ENCODE results near the gene ZMAT1.
"Not testable (repeated sequence)": the region's sequence is repeated elsewhere in the genome, so short reads cannot be mapped to it uniquely, and the experiment has no call there.

Gene ZMAT1

GRCh38 chrX:101931488-101932248 is at the start of gene ZMAT1:
ZMAT1 (minus strand) TSS chrX:101932027; CDS start chrX:101932008, 19 bp downstream.
- DNase-seq (ENCODE audit: low read depth in 2 of 2), result peak; percentile 69 to 86

DNA sequence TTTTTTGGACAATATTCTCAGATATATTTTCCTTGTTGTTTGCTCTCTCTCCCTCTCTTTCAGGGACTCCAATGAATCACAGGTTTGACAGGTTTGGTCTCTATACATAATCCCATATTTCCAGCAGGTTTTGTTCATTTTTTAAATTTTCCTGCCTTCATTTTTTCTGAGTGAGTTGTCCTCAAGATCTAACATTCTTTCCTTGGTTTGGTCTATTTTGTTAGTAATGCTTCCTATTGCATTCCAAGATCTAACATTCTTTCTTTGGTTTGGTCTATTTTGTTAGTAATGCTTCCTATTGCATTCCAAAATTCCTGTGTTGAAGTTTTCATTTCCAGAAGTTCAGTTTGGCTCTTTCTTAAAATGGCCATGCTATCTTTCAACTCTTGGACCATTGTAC is 45.3 kb upstream of the ZMAT1 start:
- DNase-seq (ENCODE audit: low read depth in 2 of 2), result no peak

- no peak for DNase-seq (ENCODE audit: low read depth in 2 of 2)
Observed at GRCh38 chrX:101973066-101973465, 41.2 kb upstream of the ZMAT1 start.

DNA sequence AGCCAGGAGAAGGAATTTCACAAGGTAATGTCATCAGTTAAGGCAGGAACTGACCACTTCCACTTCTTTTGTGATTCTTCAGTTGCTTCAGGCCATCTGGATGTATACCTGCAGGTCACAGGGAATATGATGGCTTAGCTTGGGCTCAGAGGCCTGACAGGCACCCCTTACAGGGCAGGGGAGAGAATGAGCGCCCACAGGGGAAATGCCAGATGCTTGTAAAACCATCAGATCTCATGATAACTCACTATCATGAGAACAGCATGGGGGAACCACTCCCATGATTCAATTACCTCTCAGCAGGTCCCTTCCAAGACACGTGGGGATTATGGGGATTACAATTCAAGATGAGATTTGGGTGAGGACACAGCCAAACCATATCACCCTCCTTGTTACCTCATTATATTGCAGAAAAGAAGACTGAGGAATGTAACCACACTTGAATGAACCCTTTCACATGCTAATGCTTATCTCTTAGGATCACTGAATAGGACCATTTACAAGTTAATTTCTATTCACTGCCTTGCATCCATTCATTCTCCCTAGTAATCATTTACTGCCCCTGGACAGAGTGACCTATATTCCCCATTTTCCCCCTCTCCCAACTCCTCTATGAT is 33.2 kb upstream of the ZMAT1 start:
- DNase-seq (ENCODE audit: low read depth in 2 of 2), result not testable (repeated sequence)

- no peak for DNase-seq (ENCODE audit: low read depth in 2 of 2)
Observed at GRCh38 chrX:101958139-101958538, 26.3 kb upstream of the ZMAT1 start.

GRCh38 chrX:101957174-101957573 is 25.3 kb upstream of the ZMAT1 start:
- DNase-seq (ENCODE audit: low read depth in 2 of 2), result no peak

- no peak for DNase-seq (ENCODE audit: low read depth in 2 of 2)
Observed at GRCh38 chrX:101956556-101956955, 24.7 kb upstream of the ZMAT1 start.

- DNase-seq (ENCODE audit: low read depth in 2 of 2), result no peak
Observed at GRCh38 chrX:101950581-101950980, 18.8 kb upstream of the ZMAT1 start.

DNA sequence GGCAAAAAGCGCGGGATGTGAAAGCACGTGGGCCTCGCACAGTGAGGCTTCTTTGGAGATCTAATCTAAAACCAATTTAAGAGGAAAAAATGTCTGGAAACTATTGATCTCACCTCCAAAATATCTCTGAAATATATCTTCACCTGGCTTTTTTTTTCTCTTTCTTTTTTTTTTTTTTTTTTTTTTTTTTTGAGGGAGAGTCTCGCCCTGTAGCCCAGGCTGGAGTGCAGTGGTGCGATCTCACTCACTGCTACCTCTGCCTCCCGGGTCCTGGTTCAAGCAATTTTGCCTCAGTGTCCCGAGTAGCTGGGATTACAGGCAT is 383 bp upstream of the ZMAT1 start:
- DNase-seq (ENCODE audit: low read depth in 2 of 2), result no peak

- DNase-seq (ENCODE audit: low read depth in 2 of 2), result no peak
Observed at GRCh38 chrX:101931136-101931487, 715 bp downstream of the ZMAT1 start.

- DNase-seq (ENCODE audit: low read depth in 2 of 2), result no peak
Observed at GRCh38 chrX:101925733-101926132, 6.1 kb downstream of the ZMAT1 start.

GRCh38 chrX:101918751-101919150 is 13.1 kb downstream of the ZMAT1 start:
- DNase-seq (ENCODE audit: low read depth in 2 of 2), result no peak

DNA sequence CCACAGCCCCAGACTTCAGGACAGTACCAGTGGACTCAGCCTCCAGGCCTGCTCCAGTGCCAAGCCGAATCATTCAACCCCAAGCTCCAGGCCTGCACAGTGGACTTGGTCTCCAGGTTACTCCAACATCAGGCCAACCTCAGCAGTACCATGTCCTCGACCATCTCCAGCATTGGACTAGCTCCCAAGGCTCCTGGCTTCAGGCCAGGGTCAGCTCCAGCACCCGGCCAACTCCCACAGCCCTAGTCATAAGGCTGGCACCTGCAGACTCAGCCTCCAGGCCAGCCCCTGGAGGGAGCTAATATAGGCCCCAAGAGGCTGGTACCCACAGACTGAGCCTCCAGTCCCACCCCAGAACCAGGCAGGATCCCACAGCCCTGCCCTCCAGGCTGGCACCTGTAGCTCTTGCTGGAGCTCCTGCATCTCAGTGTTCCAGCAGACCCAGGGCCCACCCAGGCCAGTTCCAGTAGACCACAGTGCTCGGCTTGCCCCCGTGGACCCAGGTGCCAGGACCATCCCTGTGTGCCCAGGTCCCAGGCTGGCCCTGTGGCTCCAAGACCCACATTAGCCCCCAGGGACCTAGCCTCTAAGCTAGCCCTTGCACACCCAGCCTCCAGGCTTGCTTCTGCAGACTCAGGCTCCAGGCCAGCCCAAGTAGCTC is 25.6 kb downstream of the ZMAT1 start:
- no peak for DNase-seq (ENCODE audit: low read depth in 2 of 2)

GRCh38 chrX:101904996-101905395 is 26.8 kb downstream of the ZMAT1 start:
- no peak for DNase-seq (ENCODE audit: low read depth in 2 of 2)

Measured in stimulated activated CD8-positive, alpha-beta memory T cell treated with anti-CD3 and anti-CD28 coated beads, Interleukin-2, amount 100 ng/mL, for 48 hours (primary cell).